ENCODE data around the gene AGK.

AGK gene

GRCh38 chr7:141593134-141593533, 41.9 kb downstream of the AGK start:
- TF ChIP-seq CTCF (IDR thresholded peaks at IDR 0.05), result no peak

GRCh38 chr7:141597966-141598365, 46.8 kb downstream of the AGK start:
- TF ChIP-seq CTCF (IDR thresholded peaks at IDR 0.05), result no peak

GRCh38 chr7:141598408-141598807, 47.2 kb downstream of the AGK start:
- no peak for TF ChIP-seq CTCF (IDR thresholded peaks at IDR 0.05)

GRCh38 chr7:141600168-141601006, 49.2 kb downstream of the AGK start:
- TF ChIP-seq CTCF (IDR thresholded peaks at IDR 0.05), result no peak

GRCh38 chr7:141609576-141609975, 58.4 kb downstream of the AGK start:
- TF ChIP-seq CTCF (IDR thresholded peaks at IDR 0.05), result no peak

- no peak for TF ChIP-seq CTCF (IDR thresholded peaks at IDR 0.05)
Measured at GRCh38 chr7:141610671-141611070, 59.5 kb downstream of the AGK start.

- no peak for TF ChIP-seq CTCF (IDR thresholded peaks at IDR 0.05)
Measured at GRCh38 chr7:141612861-141613260, 61.7 kb downstream of the AGK start.
